Parathyroid adenoma (tissue), 2 donors: Measurements from ENCODE around the gene LRP1B.

Source experiments
- H2AFZ ChIP-seq: fragments of 300-600 bp; sonication (generic); one replicate; pipeline ENCODE4 v1.7.0; 2017; ENCODE audit warnings: antibody characterized with exemption, mild to moderate bottlenecking
- H3K27ac ChIP-seq: fragments of 300-600 bp; sonication (generic); one replicate; pipeline ENCODE4 v1.7.0; 2017
- H3K27me3 ChIP-seq: fragments of 300-600 bp; sonication (generic); one replicate; pipeline ENCODE4 v1.7.0; 2017; ENCODE audit warnings: low read length; ENCODE audit not compliant: control insufficient read depth, insufficient read depth
- H3K36me3 ChIP-seq: fragments of 300-600 bp; sonication (generic); one replicate; pipeline ENCODE4 v1.7.0; 2017; ENCODE audit warnings: low read length; ENCODE audit not compliant: control insufficient read depth, insufficient read depth
- H3K4me1 ChIP-seq: fragments of 300-600 bp; sonication (generic); one replicate; pipeline ENCODE4 v1.7.0; 2017; ENCODE audit warnings: control low read depth
- H3K4me2 ChIP-seq: fragments of 300-600 bp; sonication (generic); one replicate; pipeline ENCODE4 v1.7.0; 2017; ENCODE audit warnings: low read length
- H3K4me3 ChIP-seq: fragments of 300-600 bp; sonication (generic); one replicate; pipeline ENCODE4 v1.7.0; 2017; ENCODE audit warnings: low read depth, low read length
- H3K79me2 ChIP-seq: fragments of 300-600 bp; sonication (generic); one replicate; pipeline ENCODE4 v1.7.0; 2017; ENCODE audit warnings: control low read depth
- H3K9ac ChIP-seq: fragments of 300-600 bp; sonication (generic); one replicate; pipeline ENCODE4 v1.7.0; 2017; ENCODE audit warnings: mild to moderate bottlenecking
- H3K9me3 ChIP-seq: fragments of 300-600 bp; sonication (generic); one replicate; pipeline ENCODE4 v1.7.0; 2017; ENCODE audit warnings: low read length; ENCODE audit not compliant: control insufficient read depth
- TF ChIP-seq, protein P1 (sequence below): fragments of 300-600 bp; sonication (generic); IDR thresholded peaks from one replicate; pipeline ENCODE4 v1.7.0; 2017; ENCODE audit warnings: antibody characterized with exemption, mild to moderate bottlenecking
- donor health status: primary hyperparathyroidism.

LRP1B gene

DNA sequence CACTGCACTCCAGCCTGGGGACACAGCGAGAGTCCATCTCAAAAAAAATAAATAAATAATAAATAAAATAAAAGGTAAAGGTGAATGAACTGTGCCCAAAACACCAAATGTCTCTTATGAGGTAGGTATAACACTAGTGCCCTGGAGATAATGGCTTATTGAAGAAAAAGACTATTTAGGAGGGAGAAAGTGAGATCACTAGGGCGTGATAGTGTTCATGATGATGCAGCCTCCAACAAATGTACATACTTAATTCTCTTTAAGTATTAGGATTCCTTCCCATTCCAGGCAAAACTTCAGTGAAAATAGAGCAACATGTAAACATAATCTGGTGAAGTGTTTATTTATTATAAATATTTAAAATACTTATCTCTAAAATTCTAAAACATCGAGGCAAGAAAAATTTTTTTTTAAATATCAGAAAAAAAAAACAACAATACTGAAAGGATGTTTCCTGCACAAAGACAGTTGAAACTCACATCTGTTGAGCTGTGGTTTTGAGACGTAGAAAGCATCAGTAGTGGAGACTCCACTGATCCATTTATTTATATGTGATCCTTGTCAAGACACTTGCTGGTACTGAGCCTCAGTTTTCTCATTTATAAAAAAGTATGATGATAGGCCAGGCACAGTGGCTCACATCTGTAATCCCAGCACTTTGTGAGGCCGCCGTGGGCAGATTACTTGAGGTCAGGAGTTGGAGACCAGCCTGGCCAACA is 183.3 kb downstream of the LRP1B start:
- no peak overlapping the region for H3K27ac ChIP-seq
- H3K79me2 ChIP-seq = no peaks in the 10 kb centered on the region
- no peaks in the 10 kb centered on the region for H3K36me3 ChIP-seq
- no peak overlapping the region for H3K4me3 ChIP-seq
- H3K27me3 ChIP-seq = no peaks in the 10 kb centered on the region
- H3K4me2 ChIP-seq = no peak overlapping the region
- no peaks in the 10 kb centered on the region for H3K9me3 ChIP-seq
- no peaks in the 10 kb centered on the region for H3K4me1 ChIP-seq
- H2AFZ ChIP-seq = no peak overlapping the region
- TF ChIP-seq, protein P1, sequence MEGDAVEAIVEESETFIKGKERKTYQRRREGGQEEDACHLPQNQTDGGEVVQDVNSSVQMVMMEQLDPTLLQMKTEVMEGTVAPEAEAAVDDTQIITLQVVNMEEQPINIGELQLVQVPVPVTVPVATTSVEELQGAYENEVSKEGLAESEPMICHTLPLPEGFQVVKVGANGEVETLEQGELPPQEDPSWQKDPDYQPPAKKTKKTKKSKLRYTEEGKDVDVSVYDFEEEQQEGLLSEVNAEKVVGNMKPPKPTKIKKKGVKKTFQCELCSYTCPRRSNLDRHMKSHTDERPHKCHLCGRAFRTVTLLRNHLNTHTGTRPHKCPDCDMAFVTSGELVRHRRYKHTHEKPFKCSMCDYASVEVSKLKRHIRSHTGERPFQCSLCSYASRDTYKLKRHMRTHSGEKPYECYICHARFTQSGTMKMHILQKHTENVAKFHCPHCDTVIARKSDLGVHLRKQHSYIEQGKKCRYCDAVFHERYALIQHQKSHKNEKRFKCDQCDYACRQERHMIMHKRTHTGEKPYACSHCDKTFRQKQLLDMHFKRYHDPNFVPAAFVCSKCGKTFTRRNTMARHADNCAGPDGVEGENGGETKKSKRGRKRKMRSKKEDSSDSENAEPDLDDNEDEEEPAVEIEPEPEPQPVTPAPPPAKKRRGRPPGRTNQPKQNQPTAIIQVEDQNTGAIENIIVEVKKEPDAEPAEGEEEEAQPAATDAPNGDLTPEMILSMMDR = no peak
- no peak overlapping the region for H3K9ac ChIP-seq

DNA sequence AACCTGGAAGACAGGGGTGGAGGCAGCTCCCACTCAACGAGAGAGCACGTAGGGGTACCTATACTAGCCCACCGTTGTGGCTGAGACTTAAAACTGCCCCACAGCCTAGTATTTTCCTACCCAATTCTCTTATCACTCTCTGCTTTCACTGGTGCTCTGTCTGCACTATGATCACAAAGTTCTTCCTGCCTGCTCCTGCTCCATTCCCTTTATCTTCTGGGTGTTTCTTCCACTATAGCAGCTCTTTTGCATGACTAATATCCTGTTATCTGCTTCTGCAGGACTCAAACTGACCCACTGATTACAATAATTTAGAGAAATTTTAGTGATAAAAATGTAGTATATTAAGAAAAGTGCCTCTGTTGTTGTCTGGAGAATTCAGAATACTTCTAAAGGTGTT is 184.8 kb downstream of the LRP1B start:
- H3K9me3 ChIP-seq = no peaks in the 10 kb centered on the region
- H3K27me3 ChIP-seq = no peaks in the 10 kb centered on the region
- H3K27ac ChIP-seq = no peak overlapping the region
- H2AFZ ChIP-seq = no peak overlapping the region
- TF ChIP-seq, protein P1 = no peak
- no peak overlapping the region for H3K4me3 ChIP-seq
- no peaks in the 10 kb centered on the region for H3K79me2 ChIP-seq
- H3K9ac ChIP-seq = no peak overlapping the region
- no peaks in the 10 kb centered on the region for H3K36me3 ChIP-seq
- no peaks in the 10 kb centered on the region for H3K4me1 ChIP-seq
- no peak overlapping the region for H3K4me2 ChIP-seq

DNA sequence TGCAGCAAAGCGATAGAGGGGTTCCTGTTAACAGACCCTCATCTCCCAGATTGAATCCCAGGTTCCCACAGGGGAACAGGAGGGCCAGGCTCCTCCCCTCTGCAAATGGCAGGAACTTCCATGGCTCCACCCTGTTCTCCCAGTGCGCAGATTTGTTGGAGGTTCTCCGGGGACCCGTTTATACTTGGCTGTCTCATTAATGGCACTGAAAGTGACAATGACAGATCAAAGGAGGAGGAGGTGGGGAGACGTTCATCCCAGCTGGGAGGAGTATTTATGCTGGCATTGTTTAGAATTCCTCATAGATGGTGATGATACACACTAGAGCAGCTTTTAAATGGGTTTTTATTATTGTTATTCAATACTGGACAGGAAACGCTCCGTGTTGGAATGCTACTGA is 186.9 kb downstream of the LRP1B start:
- Histone ChIP-seq H3K9ac (no peak overlapping the region), H3K36me3 (no peaks in the 10 kb centered on the region), H3K4me2 (no peak overlapping the region), H3K4me1 (no peaks in the 10 kb centered on the region), H3K9me3 (no peaks in the 10 kb centered on the region), H3K27ac (no peak overlapping the region), H3K4me3 (no peak overlapping the region), H2AFZ (no peak overlapping the region), H3K27me3 (no peaks in the 10 kb centered on the region), H3K79me2 (no peaks in the 10 kb centered on the region)
- TF ChIP-seq, protein P1 = no peak

DNA sequence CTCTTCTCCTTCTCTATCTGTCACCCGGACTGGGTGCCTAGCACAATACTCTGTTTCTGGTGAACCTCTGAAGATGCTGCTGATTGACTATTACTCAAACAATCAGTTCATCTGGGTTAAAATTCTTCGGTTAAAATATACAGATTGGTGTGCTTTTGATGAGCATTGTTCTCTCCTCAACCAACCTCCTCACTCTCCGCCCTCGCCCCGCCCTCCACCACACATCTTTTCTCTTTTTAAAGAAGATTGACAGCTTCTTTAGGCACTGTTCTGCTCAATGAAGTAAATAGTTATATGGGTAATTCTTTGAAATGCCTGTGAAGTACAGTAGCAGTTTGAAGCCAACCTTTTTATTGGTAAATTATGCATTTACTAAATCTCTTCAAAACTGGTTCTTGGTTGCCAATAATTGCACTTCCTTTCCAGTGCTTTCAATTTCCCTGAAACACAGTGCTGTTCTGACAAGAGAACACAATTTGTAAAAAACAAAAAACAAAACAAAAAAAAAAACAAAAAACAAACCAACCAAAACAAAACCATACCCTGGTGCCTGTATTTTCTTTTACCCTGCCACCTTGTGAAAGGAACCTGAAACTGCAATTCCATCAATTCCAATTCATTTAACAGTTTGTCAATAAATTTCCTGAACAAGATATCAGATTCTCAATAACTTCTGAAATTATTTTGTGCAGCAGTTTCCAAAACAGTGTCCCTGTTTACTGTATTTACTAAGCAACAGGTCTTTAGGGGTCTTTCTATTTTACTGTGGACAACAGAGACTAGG is 188.6 kb downstream of the LRP1B start:
- no peak overlapping the region for H2AFZ ChIP-seq
- H3K79me2 ChIP-seq = no peaks in the 10 kb centered on the region
- no peaks in the 10 kb centered on the region for H3K36me3 ChIP-seq
- H3K4me3 ChIP-seq = no peak overlapping the region
- no peaks in the 10 kb centered on the region for H3K9me3 ChIP-seq
- H3K4me1 ChIP-seq = no peaks in the 10 kb centered on the region
- no peak overlapping the region for H3K4me2 ChIP-seq
- no peak overlapping the region for H3K27ac ChIP-seq
- H3K27me3 ChIP-seq = no peaks in the 10 kb centered on the region
- TF ChIP-seq, protein P1 = no peak
- H3K9ac ChIP-seq = no peak overlapping the region
